Measurements from ENCODE around the gene MOCOS.

Gene MOCOS

GRCh38 chr18:36309436-36310391 is 122.4 kb downstream of the MOCOS start:
- no peaks in the 10 kb centered on the region for H3K36me3 ChIP-seq
- no peaks in the 10 kb centered on the region for H3K9me3 ChIP-seq
- no peak for TF ChIP-seq CTCF (IDR thresholded peaks at IDR 0.05; ENCODE audit: low read depth, low read length)
- H3K4me3 ChIP-seq (ENCODE audit: low read depth, low read length): no peak overlapping the region
- no peaks in the 10 kb centered on the region for H3K4me1 ChIP-seq
- no peaks in the 10 kb centered on the region for H3K27me3 ChIP-seq
- DNase-seq: peak; percentile 33

GRCh38 chr18:36311026-36311570 is 123.8 kb downstream of the MOCOS start:
- Histone ChIP-seq H3K4me1 (no peaks in the 10 kb centered on the region), H3K4me3 (ENCODE audit: low read depth, low read length) (no peak overlapping the region), H3K27me3 (no peaks in the 10 kb centered on the region), H3K36me3 (no peaks in the 10 kb centered on the region), H3K9me3 (no peaks in the 10 kb centered on the region)
- DNase-seq: no peak
- TF ChIP-seq CTCF (IDR thresholded peaks at IDR 0.05; ENCODE audit: low read depth, low read length): no peak

DNA sequence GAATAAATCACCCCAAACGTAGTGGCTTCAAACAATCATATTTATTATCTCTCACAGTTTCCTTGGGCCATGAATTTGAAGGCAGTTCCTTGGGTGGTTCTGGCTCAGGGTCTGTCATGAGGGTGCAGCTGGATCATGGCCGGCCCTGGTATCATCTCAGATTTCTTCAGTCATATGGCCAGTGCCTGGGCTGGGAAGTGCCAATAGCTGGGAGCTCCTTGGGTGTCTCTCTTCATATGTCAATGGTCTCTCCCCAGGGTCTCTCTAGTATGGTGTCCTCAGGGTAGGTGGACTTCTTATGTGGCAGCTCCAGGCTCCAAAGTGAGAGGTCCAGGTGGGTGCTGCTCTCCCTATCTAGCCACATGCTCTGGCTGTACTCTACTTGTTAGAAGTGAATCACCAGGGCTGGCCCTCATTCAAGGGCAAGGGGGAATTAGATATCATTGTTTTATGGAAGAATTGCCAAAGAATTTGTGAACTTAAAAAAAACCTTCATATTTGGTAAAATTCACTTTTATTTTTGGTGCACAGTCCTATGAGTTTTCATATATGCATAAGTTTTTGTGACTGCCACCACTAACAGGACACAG is 125.6 kb downstream of the MOCOS start:
- no peak for TF ChIP-seq CTCF (IDR thresholded peaks at IDR 0.05; ENCODE audit: low read depth, low read length)
- no peaks in the 10 kb centered on the region for H3K9me3 ChIP-seq
- no peaks in the 10 kb centered on the region for H3K27me3 ChIP-seq
- no peaks in the 10 kb centered on the region for H3K36me3 ChIP-seq
- no peak for DNase-seq
- H3K4me3 ChIP-seq (ENCODE audit: low read depth, low read length): no peak overlapping the region
- H3K4me1 ChIP-seq: no peaks in the 10 kb centered on the region

DNA sequence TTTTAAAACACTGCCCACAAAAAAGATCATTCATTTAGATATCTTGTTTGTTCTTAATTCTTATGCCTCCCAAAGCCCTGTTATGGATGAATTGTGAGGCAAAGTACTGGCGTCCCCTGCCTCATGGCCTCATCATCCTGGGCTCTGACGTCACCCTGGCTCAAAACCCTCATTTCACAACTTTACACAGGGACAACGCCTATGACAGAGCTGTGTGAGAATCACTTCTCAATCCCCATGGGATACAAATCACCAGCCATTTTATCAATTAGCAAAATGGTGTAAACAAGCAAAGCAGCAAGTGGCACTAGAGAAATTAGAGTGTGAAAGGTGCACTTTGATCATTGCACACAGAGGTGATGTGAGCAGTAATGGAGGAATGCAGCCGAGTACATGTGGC is 126.8 kb downstream of the MOCOS start:
- Histone ChIP-seq H3K4me3 (ENCODE audit: low read depth, low read length) (no peak overlapping the region), H3K9me3 (no peaks in the 10 kb centered on the region), H3K4me1 (no peaks in the 10 kb centered on the region)

DNA sequence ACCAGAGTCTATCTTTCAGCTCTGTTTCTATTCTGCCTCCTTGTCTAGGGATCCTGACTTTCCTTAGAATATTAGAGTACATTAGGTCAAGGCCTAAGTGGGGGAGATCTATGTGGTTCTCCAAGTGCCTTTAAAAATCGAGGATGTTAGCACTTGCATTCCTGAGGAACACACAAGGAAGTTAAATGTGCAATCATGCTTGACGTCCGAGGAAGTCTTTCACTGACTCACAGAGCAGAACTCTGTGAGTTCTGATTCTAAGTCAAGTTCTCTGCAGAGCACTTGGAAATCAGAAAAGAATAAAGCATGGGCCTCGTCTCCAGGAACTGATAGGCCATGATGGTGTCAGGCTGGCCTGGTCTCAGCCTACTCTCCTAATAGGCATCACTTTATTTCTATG is 127.5 kb downstream of the MOCOS start:
- no peaks in the 10 kb centered on the region for H3K36me3 ChIP-seq
- H3K4me3 ChIP-seq (ENCODE audit: low read depth, low read length): no peak overlapping the region
- no peak for DNase-seq
- H3K27me3 ChIP-seq: no peaks in the 10 kb centered on the region
- H3K4me1 ChIP-seq: no peaks in the 10 kb centered on the region
- H3K9me3 ChIP-seq: no peaks in the 10 kb centered on the region
- TF ChIP-seq CTCF (IDR thresholded peaks at IDR 0.05; ENCODE audit: low read depth, low read length): no peak

More for the DNA sequence above, 126.8 kb downstream of the MOCOS start:
- no peaks in the 10 kb centered on the region for H3K27me3 ChIP-seq
- H3K36me3 ChIP-seq: no peaks in the 10 kb centered on the region
- no peak for DNase-seq
- TF ChIP-seq CTCF (IDR thresholded peaks at IDR 0.05; ENCODE audit: low read depth, low read length): no peak

GRCh38 chr18:36315736-36316135 is 128.4 kb downstream of the MOCOS start:
- Histone ChIP-seq H3K36me3 (no peaks in the 10 kb centered on the region), H3K27me3 (no peaks in the 10 kb centered on the region), H3K4me3 (ENCODE audit: low read depth, low read length) (no peak overlapping the region), H3K4me1 (no peaks in the 10 kb centered on the region), H3K9me3 (no peaks in the 10 kb centered on the region)
- no peak for DNase-seq
- no peak for TF ChIP-seq CTCF (IDR thresholded peaks at IDR 0.05; ENCODE audit: low read depth, low read length)
